Measurements from ENCODE around the gene DUSP5.

- no peak for TF ChIP-seq CTCF (IDR thresholded peaks at IDR 0.05; ENCODE audit: low read depth, low read length, poor library complexity, severe bottlenecking)
- TF ChIP-seq EZH2phosphoT487 (IDR thresholded peaks at IDR 0.05; ENCODE audit: borderline replicate concordance, low read length): no peak
Measured at GRCh38 chr10:110504111-110504735, 6.5 kb downstream of the DUSP5 start.

All from DOHH2 (cell line).